HEK293 (cell line): ENCODE measurements around the gene CISD1.

Experiments
- CTCF ChIA-PET: fragments of 350-600 bp; formaldehyde crosslinking; extraction: SDS; loops from one replicate; lab custom pipeline; 2021; ENCODE audit warnings: antibody characterized with exemption; lab: Yijun Ruan, JAX
- POLR2A ChIA-PET: fragments of 300-600 bp; formaldehyde crosslinking; extraction: SDS; loops from one replicate; lab custom pipeline; 2020; ENCODE audit warnings: antibody characterized with exemption, inconsistent platforms; lab: Yijun Ruan, JAX
- H3K27ac ChIP-seq: fragments of 200-500 bp; sonication (Bioruptor generic); 2 replicates; pipeline ENCODE4 v1.5.1; 2014; ENCODE audit warnings: low read depth, low read length, control low read depth, inconsistent platforms; ENCODE audit errors: extremely low read depth
- H3K36me3 ChIP-seq, 2 experiments: fragments of 200-500 bp in 1 of 2; sonication (Bioruptor generic) in 1 of 2; 1 replicate in 1 of 2; 2 replicates in 1 of 2; pipeline ENCODE4 v1.5.1; 2014 to 2017; ENCODE audit warnings: inconsistent platforms in 2 of 2, low read length in 2 of 2; ENCODE audit not compliant: control insufficient read depth in 2 of 2, insufficient read depth in 1 of 2
- H3K4me1 ChIP-seq: fragments of 200-500 bp; sonication (Bioruptor generic); 2 replicates; pipeline ENCODE4 v1.5.1; 2014; ENCODE audit warnings: mild to moderate bottlenecking, low read length, inconsistent platforms; ENCODE audit not compliant: control insufficient read depth, insufficient read depth
- H3K4me3 ChIP-seq: 2 replicates; pipeline ENCODE4 v1.5.1; 2011; ENCODE audit warnings: low read depth, mild to moderate bottlenecking, control low read depth, low read length, moderate library complexity
- H3K9me3 ChIP-seq: fragments of 200-500 bp; sonication (Bioruptor generic); 2 replicates; pipeline ENCODE4 v1.5.1; 2014; ENCODE audit warnings: low read depth, low read length, inconsistent platforms; ENCODE audit not compliant: control insufficient read depth, insufficient read depth
- GFI1B ChIP-seq: fragments of 450-650 bp; formaldehyde crosslinking; IDR thresholded peaks from 2 replicates; pipeline ENCODE4 v1.5.1; 2016; ENCODE audit warnings: missing biosample characterization, missing genetic modification characterization
- HOXC10 ChIP-seq: sonication (generic); formaldehyde crosslinking; IDR thresholded peaks from 2 replicates; pipeline ENCODE4 v1.8.1; 2023; ENCODE audit warnings: mild to moderate bottlenecking, missing genetic modification reagents
- IKZF3 ChIP-seq: fragments of 450-650 bp; IDR thresholded peaks from 2 replicates; pipeline ENCODE4 v1.5.0; 2018; ENCODE audit warnings: missing biosample characterization, mild to moderate bottlenecking, missing genetic modification characterization, moderate library complexity
- KLF10 ChIP-seq: fragments of 450-650 bp; IDR thresholded peaks from 2 replicates; pipeline ENCODE4 v1.5.1; 2018; ENCODE audit warnings: missing biosample characterization, mild to moderate bottlenecking, missing genetic modification characterization
- KLF8 ChIP-seq: fragments of 450-650 bp; formaldehyde crosslinking; IDR thresholded peaks from 2 replicates; pipeline ENCODE4 v1.5.1; 2016; ENCODE audit warnings: missing biosample characterization, missing genetic modification characterization
- PRDM1 ChIP-seq: fragments of 450-650 bp; formaldehyde crosslinking; IDR thresholded peaks from 2 replicates; pipeline ENCODE4; 2016; ENCODE audit warnings: missing biosample characterization, missing genetic modification characterization
- PRDM6 ChIP-seq: fragments of 450-650 bp; formaldehyde crosslinking; IDR thresholded peaks from 2 replicates; pipeline ENCODE4 v1.5.1; 2017; ENCODE audit warnings: missing biosample characterization, missing genetic modification characterization
- SALL2 ChIP-seq: fragments of 450-650 bp; formaldehyde crosslinking; IDR thresholded peaks from 2 replicates; pipeline ENCODE4 v1.5.0; 2017; ENCODE audit warnings: missing biosample characterization, mild to moderate bottlenecking, missing genetic modification characterization, borderline replicate concordance
- TCF7L2 ChIP-seq: IDR thresholded peaks from 2 replicates; pipeline ENCODE4 v1.6.1; 2011; ENCODE audit warnings: low read depth, mild to moderate bottlenecking, inconsistent platforms, low read length, moderate library complexity, borderline replicate concordance
- TSHZ1 ChIP-seq: fragments of 450-650 bp; formaldehyde crosslinking; IDR thresholded peaks from 2 replicates; pipeline ENCODE4 v1.5.1; 2016; ENCODE audit warnings: missing biosample characterization, missing genetic modification characterization, borderline replicate concordance
- ZBTB20 ChIP-seq: fragments of 450-650 bp; formaldehyde crosslinking; IDR thresholded peaks from 2 replicates; pipeline ENCODE4 v1.5.1; 2016; ENCODE audit warnings: missing biosample characterization, missing genetic modification characterization
- ZFP37 ChIP-seq: fragments of 450-650 bp; formaldehyde crosslinking; IDR thresholded peaks from 2 replicates; pipeline ENCODE4 v1.5.1; 2016; ENCODE audit warnings: missing biosample characterization, missing genetic modification characterization
- ZNF132 ChIP-seq: fragments of 450-650 bp; formaldehyde crosslinking; IDR thresholded peaks from 2 replicates; pipeline ENCODE4 v1.5.1; 2017; ENCODE audit warnings: missing biosample characterization, missing genetic modification characterization, borderline replicate concordance
- ZNF140 ChIP-seq: fragments of 450-650 bp; formaldehyde crosslinking; IDR thresholded peaks from 2 replicates; pipeline ENCODE4 v1.5.1; 2016; ENCODE audit warnings: missing biosample characterization, missing genetic modification characterization
- ZNF157 ChIP-seq: fragments of 450-650 bp; formaldehyde crosslinking; IDR thresholded peaks from 2 replicates; pipeline ENCODE4 v1.5.1; 2016; ENCODE audit warnings: missing biosample characterization, missing genetic modification characterization
- ZNF174 ChIP-seq: fragments of 450-650 bp; formaldehyde crosslinking; IDR thresholded peaks from 2 replicates; pipeline ENCODE4 v1.5.0; 2017; ENCODE audit warnings: missing biosample characterization, mild to moderate bottlenecking, missing genetic modification characterization
- ZNF26 ChIP-seq: fragments of 450-650 bp; formaldehyde crosslinking; IDR thresholded peaks from 2 replicates; pipeline ENCODE4 v1.5.1; 2016; ENCODE audit warnings: missing biosample characterization, missing genetic modification characterization
- ZNF274 ChIP-seq, 2 experiments: fragments of 200-500 bp in 1 of 2; fragments of 450-650 bp in 1 of 2; sonication (Bioruptor generic) in 1 of 2; formaldehyde crosslinking in 1 of 2; IDR thresholded peaks; 2 replicates each; pipeline versions ENCODE4 v1.5.1 to v1.6.1; 2014 to 2016; ENCODE audit warnings: borderline replicate concordance in 1 of 2, inconsistent platforms in 1 of 2, low read length in 1 of 2, missing biosample characterization in 1 of 2, missing genetic modification characterization in 1 of 2
- ZNF280D ChIP-seq: fragments of 450-650 bp; formaldehyde crosslinking; IDR thresholded peaks from 2 replicates; pipeline ENCODE4 v1.5.1; 2016; ENCODE audit warnings: missing biosample characterization, missing genetic modification characterization
- ZNF324 ChIP-seq: fragments of 450-650 bp; formaldehyde crosslinking; IDR thresholded peaks from 2 replicates; pipeline ENCODE4 v1.5.1; 2016; ENCODE audit warnings: missing biosample characterization, missing genetic modification characterization
- ZNF544 ChIP-seq: fragments of 450-650 bp; formaldehyde crosslinking; IDR thresholded peaks from 2 replicates; pipeline ENCODE4 v1.5.0; 2017; ENCODE audit warnings: missing biosample characterization, missing genetic modification characterization
- ZNF600 ChIP-seq: fragments of 450-650 bp; formaldehyde crosslinking; IDR thresholded peaks from 2 replicates; pipeline ENCODE4 v1.5.1; 2016; ENCODE audit warnings: missing biosample characterization, missing genetic modification characterization
- ZNF654 ChIP-seq: fragments of 450-650 bp; formaldehyde crosslinking; IDR thresholded peaks from 2 replicates; pipeline ENCODE4 v1.5.1; 2016; ENCODE audit warnings: low read depth, missing biosample characterization, missing genetic modification characterization
- ZNF701 ChIP-seq: fragments of 450-650 bp; formaldehyde crosslinking; IDR thresholded peaks from 2 replicates; pipeline ENCODE4 v1.5.1; 2016; ENCODE audit warnings: missing biosample characterization, missing genetic modification characterization
- ZSCAN30 ChIP-seq: fragments of 450-650 bp; IDR thresholded peaks from 2 replicates; pipeline ENCODE4 v1.5.1; 2018; ENCODE audit warnings: missing biosample characterization, mild to moderate bottlenecking, missing genetic modification characterization, moderate library complexity

CISD1 gene

GRCh38 chr10:58264780-58265179 is 4.2 kb upstream of the CISD1 start (continued):
- TF ChIP-seq PRDM6 (tag by site-specific recombination) (peak; percentile 73), KLF10 (peak; percentile 31; the same call in 1 of the 2 replicates), TCF7L2 (peak; percentile 88), IKZF3 (tag by site-specific recombination) (peak; percentile 46; the same call in 1 of the 2 replicates), ZNF140 (tag by site-specific recombination) (no peak), ZNF701 (tag by site-specific recombination) (no peak), ZNF174 (tag by site-specific recombination) (no peak), ZNF274 (IDR thresholded peaks at IDR 0.05; ENCODE audit: low read length) (no peak), ZNF274 (tag by site-specific recombination; IDR thresholded peaks at IDR 0.05; ENCODE audit: borderline replicate concordance) (no peak), GFI1B (no peak), TSHZ1 (tag by site-specific recombination) (no peak), PRDM1 (no peak), ZNF600 (tag by site-specific recombination) (no peak)

- H3K4me3 ChIP-seq = peak overlapping the region; percentile 64
- ChIA-PET POLR2A (no interaction called here), CTCF (no interaction called here)
- no peaks in the 10 kb centered on the region for H3K9me3 ChIP-seq
- no peaks in the 10 kb centered on the region for H3K36me3 ChIP-seq
- no peak overlapping the region for H3K27ac ChIP-seq
- H3K4me1 ChIP-seq = peaks cover 6% of the 10 kb centered on the region; the same call in 1 of the 2 replicates
- TF ChIP-seq ZBTB20 (tag by site-specific recombination) (no peak), TSHZ1 (tag by site-specific recombination) (no peak), SALL2 (tag by site-specific recombination) (no peak), ZFP37 (no peak), ZNF280D (tag by site-specific recombination) (no peak), ZNF157 (tag by site-specific recombination) (no peak), ZNF544 (tag by site-specific recombination) (no peak), KLF8 (no peak), ZNF654 (tag by site-specific recombination) (no peak), ZSCAN30 (tag by site-specific recombination) (no peak), ZNF324 (tag by site-specific recombination) (no peak), ZNF132 (no peak), ZNF26 (tag by site-specific recombination) (no peak), HOXC10 (CRISPR knock-in tag) (no peak)
These were observed 3.7 kb upstream of the CISD1 start for GRCh38 chr10:58265249-58265648.
